OCI-LY7 (cell line): ENCODE data around the gene HPSE2. TPM values are rescaled to one million over a fixed set of nuclear protein-coding genes. Genes with fewer than 3 reads are reported as not detected.

ENCODE experiments used
- BruUV-seq: library from RNA; stranded (reverse); fragments of 400-500 nt; replicated peaks from 2 replicates; lab custom pipeline; 2021; lab: Mats Ljungman, UMichigan
- CTCF ChIA-PET: fragments of 300-600 bp; sonication (Branson Sonifier 250); formaldehyde crosslinking; loops from one replicate; lab custom pipeline; 2022; ENCODE audit warnings: antibody characterized with exemption; ENCODE audit not compliant: unreplicated experiment; lab: Charles Lee
- POLR2A ChIA-PET: fragments of 300-600 bp; sonication (Branson Sonifier 250); formaldehyde crosslinking; loops from one replicate; lab custom pipeline; 2022; ENCODE audit warnings: antibody characterized with exemption; lab: Charles Lee
- DNase-seq: peaks from one replicate; pipeline ENCODE4 v3.0.0-alpha.2; 2015; ENCODE audit warnings: low spot score
- H2AFZ ChIP-seq: fragments of 200-600 bp; sonication (generic), shearing (Covaris generic); 2 replicates; pipeline ENCODE4 v1.6.1; 2014; ENCODE audit warnings: mild to moderate bottlenecking, antibody characterized with exemption, low read length, moderate library complexity
- H3K27ac ChIP-seq: fragments of 200-600 bp; sonication (generic); 2 replicates; pipeline ENCODE4 v1.5.1; 2014; ENCODE audit warnings: mixed run types, low read depth, mild to moderate bottlenecking, moderate library complexity, low read length, inconsistent platforms; ENCODE audit not compliant: poor library complexity, severe bottlenecking
- H3K36me3 ChIP-seq: fragments of 200-600 bp; sonication (generic); 2 replicates; pipeline ENCODE4 v1.6.1; 2014; ENCODE audit warnings: mild to moderate bottlenecking, antibody characterized with exemption, low read length, moderate library complexity, mixed read lengths; ENCODE audit not compliant: insufficient read depth
- H3K4me1 ChIP-seq: fragments of 200-600 bp; sonication (generic); 2 replicates; pipeline ENCODE4 v1.5.1; 2014; ENCODE audit warnings: mild to moderate bottlenecking, low read length; ENCODE audit not compliant: insufficient read depth, poor library complexity, severe bottlenecking
- H3K4me2 ChIP-seq: fragments of 200-600 bp; sonication (generic); 2 replicates; pipeline ENCODE4 v1.6.1; 2014; ENCODE audit warnings: mild to moderate bottlenecking, low read length
- H3K4me3 ChIP-seq: fragments of 200-600 bp; sonication (generic); 2 replicates; pipeline ENCODE4 v1.5.1; 2014; ENCODE audit warnings: mild to moderate bottlenecking, low read depth, low read length; ENCODE audit not compliant: poor library complexity, severe bottlenecking
- H3K79me2 ChIP-seq: fragments of 200-600 bp; sonication (generic); 2 replicates; pipeline ENCODE4 v1.6.1; 2016; ENCODE audit warnings: low read depth, mild to moderate bottlenecking, low read length, moderate library complexity, mixed read lengths; ENCODE audit not compliant: insufficient read depth
- H3K9me2 ChIP-seq: fragments of 200-600 bp; sonication (generic); 2 replicates; pipeline ENCODE4 v1.6.1; 2016; ENCODE audit warnings: mild to moderate bottlenecking, low read length, mixed read lengths; ENCODE audit not compliant: insufficient read depth
- H3K9me3 ChIP-seq: fragments of 200-600 bp; sonication (generic); 2 replicates; pipeline ENCODE4 v1.6.1; 2014; ENCODE audit warnings: mild to moderate bottlenecking, mixed run types, low read length, mixed read lengths
- H4K20me1 ChIP-seq: fragments of 200-600 bp; sonication (generic); 2 replicates; pipeline ENCODE4 v1.6.1; 2014; ENCODE audit warnings: mild to moderate bottlenecking, antibody characterized with exemption, low read length, moderate library complexity, mixed read lengths; ENCODE audit not compliant: insufficient read depth
- EZH2phosphoT487 ChIP-seq: fragments of 200-600 bp; sonication (generic); IDR thresholded peaks from 2 replicates; pipeline ENCODE4 v1.6.1; 2018; ENCODE audit warnings: low read depth, borderline replicate concordance, mild to moderate bottlenecking, mixed run types, antibody characterized with exemption, low read length, moderate library complexity, mixed read lengths
- intact Hi-C: fragments of 100-400 bp; cut with micrococcal nuclease; formaldehyde crosslinking; loops from one replicate; pipeline ENCODE4 v1.10.0; 2022; ENCODE audit not compliant: unreplicated experiment
- total RNA-seq, 2 experiments: library from RNA; depleted of rRNA in 1 of 2; stranded (reverse); fragments of >200 nt in 1 of 2; shearing (Covaris generic) in 1 of 2; gene quantifications; 2 replicates each; pipeline ENCODE4 v1.2.3, GENCODE V29; 2014 to 2022
- TF ChIP-seq, protein P1 (sequence below): fragments of 200-600 bp; sonication (generic); conservative IDR thresholded peaks from 2 replicates; pipeline ENCODE4 v1.5.1; 2014; ENCODE audit warnings: mild to moderate bottlenecking, antibody characterized with exemption, low read length, moderate library complexity, mixed read lengths

The HPSE2 gene
- total RNA-seq, 2 experiments from 2014 or later, result not detected

DNA sequence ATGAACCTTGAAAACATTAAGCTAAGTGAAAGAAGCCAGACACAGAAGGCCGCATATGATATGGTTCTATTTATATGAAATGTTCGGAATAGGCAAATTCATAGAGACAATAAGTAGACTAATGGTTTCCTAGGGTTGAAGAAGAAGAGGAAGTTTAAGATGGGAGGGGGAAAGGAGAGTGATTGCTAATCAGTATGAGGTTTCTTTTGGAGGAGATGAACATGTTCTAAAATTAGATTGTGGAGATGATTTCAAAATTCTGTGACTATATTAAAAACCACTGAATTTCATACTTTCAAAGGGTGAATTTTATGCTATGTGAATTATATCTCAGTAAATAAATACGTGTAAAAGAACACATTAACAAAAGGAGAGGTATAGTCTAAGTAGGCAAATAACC, 612.5 kb downstream of the HPSE2 start:
- Histone ChIP-seq H3K27ac (no peak overlapping the region), H2AFZ (no peak overlapping the region), H3K9me2 (no peaks in the 10 kb centered on the region), H3K4me1 (no peaks in the 10 kb centered on the region), H3K79me2 (no peaks in the 10 kb centered on the region), H3K36me3 (no peaks in the 10 kb centered on the region), H4K20me1 (no peaks in the 10 kb centered on the region), H3K9me3 (no peaks in the 10 kb centered on the region), H3K4me2 (no peak overlapping the region), H3K4me3 (no peak overlapping the region)
- TF ChIP-seq, protein P1, sequence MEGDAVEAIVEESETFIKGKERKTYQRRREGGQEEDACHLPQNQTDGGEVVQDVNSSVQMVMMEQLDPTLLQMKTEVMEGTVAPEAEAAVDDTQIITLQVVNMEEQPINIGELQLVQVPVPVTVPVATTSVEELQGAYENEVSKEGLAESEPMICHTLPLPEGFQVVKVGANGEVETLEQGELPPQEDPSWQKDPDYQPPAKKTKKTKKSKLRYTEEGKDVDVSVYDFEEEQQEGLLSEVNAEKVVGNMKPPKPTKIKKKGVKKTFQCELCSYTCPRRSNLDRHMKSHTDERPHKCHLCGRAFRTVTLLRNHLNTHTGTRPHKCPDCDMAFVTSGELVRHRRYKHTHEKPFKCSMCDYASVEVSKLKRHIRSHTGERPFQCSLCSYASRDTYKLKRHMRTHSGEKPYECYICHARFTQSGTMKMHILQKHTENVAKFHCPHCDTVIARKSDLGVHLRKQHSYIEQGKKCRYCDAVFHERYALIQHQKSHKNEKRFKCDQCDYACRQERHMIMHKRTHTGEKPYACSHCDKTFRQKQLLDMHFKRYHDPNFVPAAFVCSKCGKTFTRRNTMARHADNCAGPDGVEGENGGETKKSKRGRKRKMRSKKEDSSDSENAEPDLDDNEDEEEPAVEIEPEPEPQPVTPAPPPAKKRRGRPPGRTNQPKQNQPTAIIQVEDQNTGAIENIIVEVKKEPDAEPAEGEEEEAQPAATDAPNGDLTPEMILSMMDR, result no peak
- TF ChIP-seq EZH2phosphoT487, result no peak
- CTCF ChIA-PET, result no interaction called here
- POLR2A ChIA-PET, result no interaction called here
- DNase-seq, result no peak
- intact Hi-C loops, result no loop called here
- BruUV-seq, result no TSS peak

DNA sequence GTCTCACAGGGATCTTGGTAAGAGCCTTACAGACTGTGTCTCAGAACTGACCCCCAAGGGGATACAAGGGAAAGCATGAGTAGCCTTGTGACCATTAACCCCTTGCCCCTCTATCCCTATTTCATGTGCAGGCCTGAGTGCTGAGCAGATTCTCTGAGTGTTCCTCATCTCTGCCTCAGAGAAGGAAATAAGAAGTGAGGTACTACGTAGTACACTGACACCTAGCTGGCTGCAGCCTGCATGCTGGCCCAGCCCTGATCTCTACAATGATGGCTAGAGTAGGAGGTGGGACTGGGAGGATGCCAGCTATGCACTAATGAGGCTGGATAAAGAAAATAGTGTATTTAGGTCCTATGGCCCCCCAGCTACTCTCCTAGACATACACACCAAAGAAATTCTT, 614.0 kb downstream of the HPSE2 start:
- CTCF ChIA-PET, result no interaction called here
- DNase-seq, result no peak

DNA sequence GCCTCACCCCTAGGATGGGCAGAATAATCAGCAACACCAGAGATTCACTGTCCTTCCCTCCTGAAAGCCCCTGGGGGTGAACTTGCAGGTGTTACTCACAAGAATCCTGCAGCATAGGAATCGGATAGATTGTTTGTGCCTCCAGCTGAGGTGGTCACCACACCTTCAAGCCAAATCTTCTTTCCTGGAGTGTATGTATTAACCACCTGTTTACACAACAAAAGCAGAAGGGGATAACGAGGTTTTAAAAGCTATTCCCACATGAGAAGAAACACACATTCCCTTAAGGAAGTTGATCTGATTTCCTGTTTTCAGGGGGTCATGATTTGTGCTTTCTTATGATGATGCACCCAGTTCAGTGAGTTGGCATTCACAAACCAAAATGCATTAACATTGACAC, 615.1 kb downstream of the HPSE2 start:
- H3K79me2 ChIP-seq, result no peaks in the 10 kb centered on the region
- H2AFZ ChIP-seq, result no peak overlapping the region
- H3K27ac ChIP-seq, result no peak overlapping the region
- ChIA-PET CTCF (no interaction called here), POLR2A (interaction anchor here (0.6 to 1.1 kb wide), 2 partner anchors 10 to 33 kb away, joined by 3 read pairs; no protein-coding TSS in a partner anchor)
- H3K4me3 ChIP-seq, result no peak overlapping the region
- no peaks in the 10 kb centered on the region for H3K9me2 ChIP-seq
- no peaks in the 10 kb centered on the region for H3K9me3 ChIP-seq
- no TSS peak for BruUV-seq
- no peaks in the 10 kb centered on the region for H3K36me3 ChIP-seq
- H4K20me1 ChIP-seq, result no peaks in the 10 kb centered on the region
- TF ChIP-seq, protein P1, result no peak
- no peak for TF ChIP-seq EZH2phosphoT487
- no peak overlapping the region for H3K4me2 ChIP-seq
- no peaks in the 10 kb centered on the region for H3K4me1 ChIP-seq
- DNase-seq, result no peak
- intact Hi-C loops, result no loop called here

More for the DNA sequence above, 614.0 kb downstream of the HPSE2 start:
- no peak overlapping the region for H3K4me3 ChIP-seq
- TF ChIP-seq, protein P1, result no peak
- no peak for TF ChIP-seq EZH2phosphoT487
- no peaks in the 10 kb centered on the region for H3K9me3 ChIP-seq
- H4K20me1 ChIP-seq, result no peaks in the 10 kb centered on the region
- intact Hi-C loops, result no loop called here
- no peaks in the 10 kb centered on the region for H3K9me2 ChIP-seq
- POLR2A ChIA-PET, result no interaction called here
- H3K27ac ChIP-seq, result no peak overlapping the region
- H3K4me2 ChIP-seq, result no peak overlapping the region
- H2AFZ ChIP-seq, result no peak overlapping the region
- no peaks in the 10 kb centered on the region for H3K36me3 ChIP-seq
- H3K4me1 ChIP-seq, result no peaks in the 10 kb centered on the region
- H3K79me2 ChIP-seq, result no peaks in the 10 kb centered on the region
- BruUV-seq, result no TSS peak
